GM12874 (cell line): Measurements from ENCODE around the gene ABHD3.

Source experiments
- CTCF ChIP-seq: IDR thresholded peaks from 2 replicates; pipeline ENCODE4 v1.5.1; 2011; ENCODE audit warnings: low read depth, mild to moderate bottlenecking, control low read depth, low read length, moderate library complexity; ENCODE audit not compliant: insufficient read depth

Gene ABHD3

GRCh38 chr18:21656402-21656801, 48.2 kb downstream of the ABHD3 start:
- TF ChIP-seq CTCF = no peak

GRCh38 chr18:21653361-21653760, 51.2 kb downstream of the ABHD3 start:
- TF ChIP-seq CTCF = no peak

- TF ChIP-seq CTCF = no peak
These were observed 52.5 kb downstream of the ABHD3 start for GRCh38 chr18:21652073-21652472.

GRCh38 chr18:21650311-21650710, 54.3 kb downstream of the ABHD3 start:
- no peak for TF ChIP-seq CTCF

- no peak for TF ChIP-seq CTCF
These were observed 65.8 kb downstream of the ABHD3 start for GRCh38 chr18:21638822-21639221.

- TF ChIP-seq CTCF = no peak
These were observed 67.8 kb downstream of the ABHD3 start for GRCh38 chr18:21636769-21637168.

- TF ChIP-seq CTCF = no peak
These were observed 69.9 kb downstream of the ABHD3 start for GRCh38 chr18:21634588-21635199.
